HepG2 (cell line): ENCODE data around the gene ITGB6. TPM values are rescaled to one million over a fixed set of nuclear protein-coding genes. Genes with fewer than 3 reads are reported as not detected.

Source experiments
- ATAC-seq: fragments of 200-7000 bp; cut with Tn5 transposase; 3 replicates; pipeline ENCODE4 v1.9.1; 2020; ENCODE audit warnings: mild to moderate bottlenecking, moderate library complexity
- BruUV-seq: library from RNA; stranded (reverse); fragments of 400-500 nt; replicated peaks from 2 replicates; lab custom pipeline; 2021; lab: Mats Ljungman, UMichigan
- CTCF ChIA-PET: fragments of 300-600 bp; formaldehyde crosslinking; extraction: SDS; loops from one replicate; lab custom pipeline; 2021; ENCODE audit warnings: low total read pairs, inconsistent platforms, low intra/inter-chr PET ratio; lab: Yijun Ruan, JAX
- POLR2A ChIA-PET: fragments of 350-600 bp; sonication (Branson Sonifier 250); formaldehyde crosslinking; loops from one replicate; lab custom pipeline; 2020; ENCODE audit warnings: antibody characterized with exemption, inconsistent platforms; lab: Yijun Ruan, JAX
- DNase-seq: peaks from one replicate; pipeline ENCODE4 v3.0.0-alpha.2; 2015; ENCODE audit warnings: low spot score
- FAIRE-seq: peaks from 3 replicates; lab custom pipeline; 2011; peaks lifted over from hg19 to GRCh38; lab: Jason Lieb, UNC
- H2AFZ ChIP-seq: one replicate; pipeline ENCODE4 v1.6.1; 2011; ENCODE audit warnings: low read length, inconsistent platforms
- H3K27ac ChIP-seq: fragments of 300-600 bp; 3 replicates; pipeline ENCODE4 v1.8.0; 2011; ENCODE audit warnings: mixed run types, mild to moderate bottlenecking, mixed read lengths, low read length, inconsistent platforms; ENCODE audit not compliant: insufficient read depth; ENCODE audit errors: extremely low read length
- H3K27me3 ChIP-seq, 2 experiments: fragments of 200-600 bp in 1 of 2; 2 replicates in 1 of 2; 3 replicates in 1 of 2; pipeline versions ENCODE4 v1.6.0 to v1.8.0; 2011; ENCODE audit warnings: low read length in 2 of 2, mild to moderate bottlenecking in 2 of 2, moderate library complexity in 2 of 2, inconsistent platforms in 1 of 2; ENCODE audit not compliant: insufficient read depth in 2 of 2, control insufficient read depth in 1 of 2
- H3K36me3 ChIP-seq, 2 experiments: fragments of 200-600 bp in 1 of 2; replicated peaks in 1 of 2; 2 replicates in 1 of 2; 3 replicates in 1 of 2; pipeline versions ENCODE4 v1.5.1 to v1.8.0; 2011; ENCODE audit warnings: low read length in 2 of 2, inconsistent platforms in 1 of 2; ENCODE audit not compliant: insufficient read depth in 2 of 2, control insufficient read depth in 1 of 2
- H3K4me1 ChIP-seq: 2 replicates; pipeline ENCODE4 v1.5.1; 2012; ENCODE audit warnings: low read length, inconsistent platforms; ENCODE audit not compliant: insufficient read depth
- H3K4me2 ChIP-seq: 2 replicates; pipeline ENCODE4 v1.6.0; 2011; ENCODE audit warnings: low read depth, low read length, inconsistent platforms
- H3K4me3 ChIP-seq, 3 experiments: fragments of 200-600 bp in 1 of 3; sonication (generic), shearing (Covaris generic) in 1 of 3; replicated peaks in 1 of 3; 2 replicates each; pipeline ENCODE4 v1.5.1; 2011 to 2016; ENCODE audit warnings: low read length in 3 of 3, inconsistent platforms in 2 of 3, low read depth in 2 of 3, mild to moderate bottlenecking in 2 of 3, control low read depth in 1 of 3, mixed read lengths in 1 of 3; ENCODE audit not compliant: insufficient read depth in 1 of 3
- H3K79me2 ChIP-seq: one replicate; pipeline ENCODE4 v1.6.1; 2011; ENCODE audit warnings: low read length, inconsistent platforms; ENCODE audit not compliant: insufficient read depth
- H3K9ac ChIP-seq: 2 replicates; pipeline ENCODE4 v1.6.0; 2011; ENCODE audit warnings: mild to moderate bottlenecking, low read depth, low read length, inconsistent platforms; ENCODE audit not compliant: insufficient read depth
- H3K9me3 ChIP-seq: 2 replicates; pipeline ENCODE4 v1.5.1; 2012; ENCODE audit warnings: mild to moderate bottlenecking, low read length
- H4K20me1 ChIP-seq: 2 replicates; pipeline ENCODE4 v1.6.0; 2011; ENCODE audit warnings: inconsistent platforms, mild to moderate bottlenecking, low read length, moderate library complexity; ENCODE audit not compliant: insufficient read depth
- ADNP ChIP-seq: sonication (generic); formaldehyde crosslinking; IDR thresholded peaks from 2 replicates; pipeline ENCODE4 v1.4.0; 2020; ENCODE audit warnings: missing genetic modification reagents
- MLLT10 ChIP-seq: sonication (generic); formaldehyde crosslinking; IDR thresholded peaks from 2 replicates; pipeline ENCODE4 v1.4.0; 2020; ENCODE audit warnings: missing genetic modification reagents
- YEATS2 ChIP-seq: sonication (generic); formaldehyde crosslinking; IDR thresholded peaks from 2 replicates; pipeline ENCODE4 v1.4.0; 2020; ENCODE audit warnings: missing genetic modification reagents, borderline replicate concordance
- ZNF570 ChIP-seq: sonication (generic); formaldehyde crosslinking; IDR thresholded peaks from 2 replicates; pipeline ENCODE4 v1.4.0; 2020; ENCODE audit warnings: mild to moderate bottlenecking, missing genetic modification reagents, borderline replicate concordance
- ZNF7 ChIP-seq: IDR thresholded peaks from 2 replicates; pipeline ENCODE4 v1.6.1; 2016; ENCODE audit warnings: missing biosample characterization, missing genetic modification reagents
- ZNF83 ChIP-seq: sonication (generic); formaldehyde crosslinking; IDR thresholded peaks from 2 replicates; pipeline ENCODE4 v1.4.0; 2020; ENCODE audit warnings: missing genetic modification reagents, mild to moderate bottlenecking, borderline replicate concordance
- WGBS: methylation state at CpG from one replicate; pipeline ENCODE4 v1.1.6; 2017; ENCODE audit warnings: low lambda C conversion rate; 5-methylcytosine and 5-hydroxymethylcytosine counted together
- in situ Hi-C: cut with HindIII; loops from 2 replicates; pipeline ENCODE4 v1.10.0; 2017; ENCODE audit warnings: low pct_unique_long_range_greater_than_20kb; ENCODE audit not compliant: extremely low pct_ligation_motif_present
- intact Hi-C: fragments of 100-400 bp; cut with micrococcal nuclease; formaldehyde crosslinking; loops from one replicate; pipeline ENCODE4 v1.10.0; 2022; ENCODE audit not compliant: unreplicated experiment
- polyA plus RNA-seq, 8 experiments: library from polyadenylated mRNA; depleted of rRNA in 3 of 8; stranded (reverse) in 7 of 8; unstranded in 1 of 8; fragments of >200 nt; fragmentation: Illumina TruSeq in 4 of 8; extraction: Trizol in 4 of 8; gene quantifications; 2 replicates each; pipeline versions ENCODE4 v1.2.1 to v1.2.3, GENCODE V29; 2011 to 2016; ENCODE audit warnings: low read depth in 4 of 8, missing spikeins in 1 of 8, mixed read lengths in 1 of 8; ENCODE audit not compliant: insufficient read depth in 1 of 8
- total RNA-seq, 5 experiments: library from RNA; depleted of rRNA; stranded (reverse); fragments of >200 nt; fragmentation: Illumina TruSeq; extraction: Trizol; gene quantifications; 2 replicates each; pipeline ENCODE4 v1.2.3, GENCODE V29; 2016; ENCODE audit warnings: low read depth in 1 of 5
- TF ChIP-seq, protein P1 (sequence below): sonication (generic); formaldehyde crosslinking; IDR thresholded peaks from 2 replicates; pipeline ENCODE4 v1.5.0; 2020; ENCODE audit warnings: missing genetic modification reagents, mild to moderate bottlenecking, borderline replicate concordance

Gene ITGB6
- total and polyA plus RNA-seq, 2 of the 13 experiments (the other 11 are each of a cell fraction or from before 2014, with no cell fraction given), result not detected

DNA sequence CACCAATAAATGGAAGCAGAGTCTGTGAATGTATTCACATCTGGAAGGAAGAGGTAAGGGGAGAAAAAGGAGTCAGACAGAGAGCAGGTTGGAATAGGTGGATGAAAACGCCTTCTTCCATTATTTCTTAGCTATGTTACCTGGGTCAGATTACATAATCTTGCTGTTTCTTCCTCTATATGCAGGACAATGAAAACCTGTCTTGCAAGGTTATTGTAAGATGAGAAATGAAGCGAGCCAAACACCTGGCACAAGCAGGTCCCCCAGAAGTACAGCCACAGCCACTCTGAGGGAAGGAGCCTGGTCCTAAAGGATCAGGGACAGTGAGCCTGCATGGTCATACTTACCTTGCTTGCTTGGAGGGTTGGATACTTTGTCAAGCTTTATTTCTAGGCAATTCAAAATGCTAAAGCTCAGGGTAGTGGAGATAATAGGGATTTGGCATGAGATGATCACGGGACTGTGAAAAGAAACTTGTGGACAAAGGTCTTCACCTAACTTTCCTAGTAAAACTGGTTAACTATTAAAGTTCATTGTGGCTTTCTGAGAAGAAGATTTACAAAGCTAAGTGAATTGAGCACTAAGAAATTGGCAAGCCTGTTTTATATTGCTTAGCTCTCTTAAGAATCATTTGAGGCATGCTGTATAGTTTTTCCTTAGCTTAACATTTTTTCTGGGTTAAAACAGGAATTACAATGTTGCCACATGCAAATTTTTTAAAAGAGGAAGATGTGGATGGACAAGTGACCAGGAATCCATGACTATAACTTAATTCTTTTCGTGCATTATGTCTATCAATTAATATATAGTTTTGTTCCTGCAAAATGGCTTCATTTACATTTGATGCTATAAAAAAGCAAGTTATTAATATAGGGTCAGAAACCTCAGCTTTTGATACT lies 121.9 kb downstream of the ITGB6 start:
- in situ Hi-C loops, result no loop called here
- no peaks in the 10 kb centered on the region for H3K4me1 ChIP-seq
- DNase-seq, result no peak
- intact Hi-C loops, result no loop called here
- no peaks in the 10 kb centered on the region for H4K20me1 ChIP-seq
- H3K27ac ChIP-seq, result no peak overlapping the region
- no peaks in the 10 kb centered on the region for H3K9me3 ChIP-seq
- ChIA-PET CTCF (no interaction called here), POLR2A (no interaction called here)
- no TSS peak for BruUV-seq
- no peak for FAIRE-seq
- no peaks in the 10 kb centered on the region for H3K79me2 ChIP-seq
- ATAC-seq, result no peak
- no peaks in the 10 kb centered on the region for H3K27me3 ChIP-seq
- H3K4me2 ChIP-seq, result no peak overlapping the region
- TF ChIP-seq ZNF7 (no peak), MLLT10 (no peak), ZNF83 (no peak), ZNF570 (CRISPR knock-in tag) (no peak), ADNP (CRISPR knock-in tag) (no peak), YEATS2 (CRISPR knock-in tag) (no peak)
- TF ChIP-seq, protein P1, sequence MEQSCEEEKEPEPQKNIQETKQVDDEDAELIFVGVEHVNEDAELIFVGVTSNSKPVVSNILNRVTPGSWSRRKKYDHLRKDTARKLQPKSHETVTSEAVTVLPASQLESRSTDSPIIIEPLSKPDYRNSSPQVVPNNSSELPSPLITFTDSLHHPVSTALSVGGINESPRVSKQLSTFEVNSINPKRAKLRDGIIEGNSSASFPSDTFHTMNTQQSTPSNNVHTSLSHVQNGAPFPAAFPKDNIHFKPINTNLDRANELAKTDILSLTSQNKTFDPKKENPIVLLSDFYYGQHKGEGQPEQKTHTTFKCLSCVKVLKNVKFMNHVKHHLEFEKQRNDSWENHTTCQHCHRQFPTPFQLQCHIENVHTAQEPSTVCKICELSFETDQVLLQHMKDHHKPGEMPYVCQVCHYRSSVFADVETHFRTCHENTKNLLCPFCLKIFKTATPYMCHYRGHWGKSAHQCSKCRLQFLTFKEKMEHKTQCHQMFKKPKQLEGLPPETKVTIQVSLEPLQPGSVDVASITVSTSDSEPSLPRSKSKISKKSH (CRISPR knock-in tag), result no peak
- no peak overlapping the region for H3K9ac ChIP-seq
- WGBS, result 11% methylated on average over 4 of the region's 4 CpGs
- no peaks in the 10 kb centered on the region for H3K36me3 ChIP-seq
- H3K4me3 ChIP-seq, result no peak overlapping the region
- no peak overlapping the region for H2AFZ ChIP-seq
